Loucy (cell line): ENCODE measurements around the gene TK1.

Experiments used
- EZH2phosphoT487 ChIP-seq: fragments of 200-600 bp; IDR thresholded peaks from 2 replicates; pipeline ENCODE4 v1.6.1; 2018; ENCODE audit warnings: antibody characterized with exemption, mild to moderate bottlenecking, moderate library complexity, borderline replicate concordance
- TF ChIP-seq, protein P1 (sequence below): fragments of 200-600 bp; sonication (generic); conservative IDR thresholded peaks from 2 replicates; pipeline ENCODE4 v1.5.1; 2014; ENCODE audit warnings: mild to moderate bottlenecking, antibody characterized with exemption, low read length

DNA sequence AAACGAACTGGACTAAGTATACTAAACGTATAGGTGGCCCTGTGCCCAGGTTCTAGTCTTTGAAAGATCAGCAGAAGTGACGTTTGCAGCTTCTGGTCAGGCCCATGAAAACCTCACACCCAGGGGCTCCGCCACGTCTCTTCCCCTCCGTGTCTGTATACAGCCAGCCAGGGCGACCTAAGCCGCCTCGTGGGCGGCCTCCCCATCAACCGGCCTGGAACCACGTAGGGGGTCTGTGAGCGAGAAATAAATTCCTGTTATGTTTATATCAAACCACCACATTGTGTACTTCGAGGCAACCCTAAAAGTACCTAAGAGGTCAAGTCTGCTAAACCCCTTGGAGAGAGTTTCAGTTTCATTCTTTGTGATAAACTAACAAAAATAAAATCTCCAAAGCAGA is 6.8 kb downstream of the TK1 start:
- TF ChIP-seq, protein P1, sequence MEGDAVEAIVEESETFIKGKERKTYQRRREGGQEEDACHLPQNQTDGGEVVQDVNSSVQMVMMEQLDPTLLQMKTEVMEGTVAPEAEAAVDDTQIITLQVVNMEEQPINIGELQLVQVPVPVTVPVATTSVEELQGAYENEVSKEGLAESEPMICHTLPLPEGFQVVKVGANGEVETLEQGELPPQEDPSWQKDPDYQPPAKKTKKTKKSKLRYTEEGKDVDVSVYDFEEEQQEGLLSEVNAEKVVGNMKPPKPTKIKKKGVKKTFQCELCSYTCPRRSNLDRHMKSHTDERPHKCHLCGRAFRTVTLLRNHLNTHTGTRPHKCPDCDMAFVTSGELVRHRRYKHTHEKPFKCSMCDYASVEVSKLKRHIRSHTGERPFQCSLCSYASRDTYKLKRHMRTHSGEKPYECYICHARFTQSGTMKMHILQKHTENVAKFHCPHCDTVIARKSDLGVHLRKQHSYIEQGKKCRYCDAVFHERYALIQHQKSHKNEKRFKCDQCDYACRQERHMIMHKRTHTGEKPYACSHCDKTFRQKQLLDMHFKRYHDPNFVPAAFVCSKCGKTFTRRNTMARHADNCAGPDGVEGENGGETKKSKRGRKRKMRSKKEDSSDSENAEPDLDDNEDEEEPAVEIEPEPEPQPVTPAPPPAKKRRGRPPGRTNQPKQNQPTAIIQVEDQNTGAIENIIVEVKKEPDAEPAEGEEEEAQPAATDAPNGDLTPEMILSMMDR = no peak
- TF ChIP-seq EZH2phosphoT487 = no peak
